Prostate gland (tissue), 2 donors: ENCODE results near the gene NEK7.

Experiments
- CTCF ChIP-seq, 4 experiments: fragments of 200-600 bp in 2 of 4; fragments of 450-650 bp in 2 of 4; sonication (generic) in 2 of 4; IDR thresholded peaks; 1 replicate in 3 of 4; 2 replicates in 1 of 4; pipeline ENCODE4 v1.5.1; 2016 to 2019; ENCODE audit warnings: antibody characterized with exemption in 4 of 4, mild to moderate bottlenecking in 2 of 4, moderate library complexity in 2 of 4
- POLR2AphosphoS5 ChIP-seq: sonication (generic); formaldehyde crosslinking; IDR thresholded peaks from one replicate; pipeline ENCODE4 v1.6.1; 2017; ENCODE audit warnings: antibody characterized with exemption

GRCh38 chr1:198168227-198168626 is 11.4 kb downstream of the NEK7 start:
- TF ChIP-seq CTCF (IDR thresholded peaks at IDR 0.05) (no peak), POLR2AphosphoS5 (no peak)
